Glomerular visceral epithelial cell (primary cell): ENCODE data around the gene MMP25.
"Not testable (repeated sequence)": the region's sequence is repeated elsewhere in the genome, so short reads cannot be mapped to it uniquely, and the experiment has no call there.

Experiments used
- DNase-seq: peaks from one replicate; pipeline ENCODE4 v3.0.0-alpha.2; 2016; ENCODE audit errors: extremely low spot score

The MMP25 gene

DNA sequence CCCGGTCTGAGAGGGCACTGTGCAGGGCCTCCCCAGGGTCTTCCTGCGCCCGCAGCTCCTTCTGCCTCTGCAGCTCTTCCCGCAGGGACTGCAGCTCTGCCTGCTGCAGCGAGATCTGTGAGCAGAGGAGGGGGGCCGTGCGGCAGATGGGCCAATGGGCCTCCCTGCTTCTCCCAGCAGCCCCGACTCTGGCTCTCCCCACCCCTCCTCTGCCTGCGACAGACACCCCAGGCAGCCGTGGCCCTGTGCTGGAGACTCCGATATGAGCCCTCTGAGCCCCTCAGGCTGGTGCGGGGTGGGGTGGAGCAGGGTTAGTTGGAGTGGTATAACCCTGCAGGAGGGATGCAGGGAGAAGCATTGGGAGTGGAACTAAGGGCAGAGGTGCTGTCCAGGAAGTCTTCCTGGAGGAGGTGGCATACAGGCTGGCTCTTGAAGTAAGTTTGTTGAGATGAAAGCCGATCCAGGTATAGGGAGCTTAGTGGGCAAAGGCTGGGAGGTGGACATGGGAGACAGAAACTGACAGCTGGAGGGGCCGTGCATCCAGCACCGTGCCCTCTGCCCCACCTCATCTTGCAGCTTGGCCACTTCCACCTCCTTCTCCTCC lies 17.5 kb upstream of the MMP25 start:
- DNase-seq: no peak

DNA sequence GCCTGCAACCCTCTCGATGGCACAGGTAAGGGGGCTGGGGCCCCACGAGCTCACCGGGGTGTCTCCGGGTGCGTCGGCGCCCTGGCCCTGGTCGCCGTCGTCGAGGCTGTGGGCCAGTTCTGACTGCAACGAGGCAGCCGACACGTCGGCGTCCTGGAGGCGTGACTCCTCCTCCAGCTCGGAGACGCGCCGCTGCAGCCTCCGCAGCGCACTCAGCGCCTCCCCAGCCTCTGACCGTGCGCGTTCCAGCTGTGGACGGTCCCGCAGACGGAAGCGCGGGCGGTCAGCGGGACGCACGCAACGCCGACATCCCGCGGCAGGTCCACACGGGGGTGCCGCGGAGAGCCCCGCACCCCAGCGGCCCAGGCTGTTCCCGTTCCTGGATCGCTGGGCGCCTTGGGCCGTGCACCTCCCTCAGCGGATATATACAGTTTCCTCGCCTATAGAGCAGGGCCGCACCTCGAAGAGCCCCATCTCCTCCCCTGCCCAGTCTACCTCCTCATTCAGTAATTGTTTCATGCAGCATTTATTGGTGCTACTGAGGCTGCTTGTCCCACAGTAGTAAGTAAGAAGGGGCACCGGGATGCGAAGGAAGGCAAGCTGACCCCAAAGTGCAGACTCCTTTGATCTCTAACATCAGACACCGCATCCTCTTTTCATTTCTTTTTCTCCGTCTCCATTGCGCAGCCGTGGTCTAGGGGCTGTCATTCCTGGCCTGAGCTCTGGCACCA lies 16.7 kb upstream of the MMP25 start:
- no peak for DNase-seq

DNA sequence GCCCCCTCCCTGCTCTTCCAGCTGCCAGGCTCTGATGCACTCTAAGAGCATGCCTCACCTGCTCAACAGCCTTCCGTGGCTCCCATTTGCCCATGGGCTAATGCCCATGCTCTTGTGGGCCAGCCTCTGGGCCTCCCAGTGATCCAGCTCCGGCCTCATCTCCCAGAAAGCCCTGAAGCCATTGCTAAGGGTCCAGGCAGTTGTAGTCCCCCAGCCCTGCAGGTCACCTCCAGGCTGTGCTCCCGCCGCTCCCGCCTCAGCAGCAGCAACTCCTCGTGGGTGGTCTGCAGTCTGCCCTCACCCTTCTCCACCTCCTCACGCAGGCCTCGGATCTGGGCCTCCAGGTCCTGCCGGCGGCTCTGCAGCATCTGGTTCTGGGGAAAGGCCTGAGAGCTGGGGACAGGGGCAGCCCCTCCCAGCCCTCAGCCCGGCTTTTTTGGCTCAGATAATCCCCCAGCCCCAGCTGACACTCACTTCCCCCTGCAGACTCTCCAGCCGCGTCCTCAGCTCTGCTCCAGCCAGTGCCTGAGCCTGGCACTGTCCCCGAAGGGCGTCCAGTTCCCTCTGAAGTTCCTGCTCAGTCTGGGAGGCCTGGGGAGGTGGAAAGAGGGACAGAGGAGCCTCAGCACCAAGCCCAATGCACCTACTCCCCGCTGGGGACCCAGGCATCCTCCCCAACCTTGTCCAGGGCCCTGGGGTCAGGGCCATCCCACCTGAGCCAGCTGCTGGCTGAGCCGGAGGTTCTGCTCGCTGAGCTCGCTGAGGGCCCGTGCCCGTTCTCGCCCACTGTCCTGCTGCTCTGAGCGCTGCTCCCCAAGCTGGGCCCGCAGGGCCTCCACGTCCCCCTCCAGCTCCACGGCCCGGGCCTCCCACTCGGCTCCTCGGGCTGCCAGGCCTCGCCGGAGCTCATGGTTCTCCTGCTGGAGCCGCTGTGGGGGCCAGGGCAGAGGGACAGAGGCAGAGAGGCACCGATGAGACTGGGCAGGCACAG lies 15.8 kb upstream of the MMP25 start:
- no peak for DNase-seq

DNA sequence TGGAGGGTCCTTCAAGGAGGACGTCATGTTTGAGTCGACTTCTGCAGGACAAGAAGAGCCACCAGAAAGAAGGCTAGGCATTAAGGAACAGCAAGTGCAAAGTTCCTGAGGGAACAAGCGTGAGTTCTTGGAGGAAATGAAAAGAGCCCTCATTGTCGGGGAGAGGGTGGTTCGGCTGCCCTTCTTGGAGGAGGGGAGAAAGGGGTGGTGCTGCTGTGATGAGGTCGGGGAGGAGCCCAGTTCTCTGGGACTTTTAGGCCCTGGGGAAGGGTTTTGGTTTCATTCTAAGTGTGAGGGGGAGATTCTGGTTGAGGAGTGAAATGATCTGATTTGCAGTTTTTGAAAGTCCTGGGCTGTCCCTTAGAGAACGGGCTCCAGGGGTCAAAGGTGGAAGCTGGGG lies 13.7 kb upstream of the MMP25 start:
- no peak for DNase-seq

DNA sequence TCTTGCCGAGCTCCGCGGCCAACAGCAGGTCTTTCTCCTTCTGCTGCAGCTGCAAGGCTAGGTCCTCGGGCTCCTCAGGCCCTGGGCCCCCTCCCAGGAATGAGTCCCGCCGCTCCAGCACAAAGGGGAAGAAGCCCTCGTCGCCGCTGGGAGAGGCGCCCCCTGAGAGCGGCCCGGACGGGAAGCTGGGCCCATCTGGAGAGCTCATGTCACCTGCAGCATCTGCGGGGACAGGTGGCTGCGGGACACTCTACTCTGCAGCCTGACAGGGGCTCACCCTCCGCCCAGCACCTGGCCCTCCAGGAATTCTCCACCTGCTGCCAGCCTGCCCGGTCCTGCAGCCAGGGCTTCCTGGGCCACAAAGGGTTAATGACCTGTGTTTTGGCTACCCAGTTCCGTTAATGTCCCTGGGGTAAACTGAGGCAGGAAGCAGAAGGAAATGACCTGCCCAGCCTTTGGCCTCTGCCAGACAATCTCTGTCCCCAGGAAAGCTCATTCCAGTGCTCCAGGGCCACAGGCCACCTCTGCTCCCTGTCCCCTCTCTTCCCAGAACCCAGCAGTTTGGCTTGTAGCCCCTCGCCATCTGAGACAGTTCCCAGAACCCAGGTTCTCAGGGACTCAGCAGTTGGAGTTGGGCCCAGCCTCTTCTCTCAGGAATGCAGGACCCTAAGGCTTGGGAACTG lies 10.9 kb upstream of the MMP25 start:
- DNase-seq: no peak

DNA sequence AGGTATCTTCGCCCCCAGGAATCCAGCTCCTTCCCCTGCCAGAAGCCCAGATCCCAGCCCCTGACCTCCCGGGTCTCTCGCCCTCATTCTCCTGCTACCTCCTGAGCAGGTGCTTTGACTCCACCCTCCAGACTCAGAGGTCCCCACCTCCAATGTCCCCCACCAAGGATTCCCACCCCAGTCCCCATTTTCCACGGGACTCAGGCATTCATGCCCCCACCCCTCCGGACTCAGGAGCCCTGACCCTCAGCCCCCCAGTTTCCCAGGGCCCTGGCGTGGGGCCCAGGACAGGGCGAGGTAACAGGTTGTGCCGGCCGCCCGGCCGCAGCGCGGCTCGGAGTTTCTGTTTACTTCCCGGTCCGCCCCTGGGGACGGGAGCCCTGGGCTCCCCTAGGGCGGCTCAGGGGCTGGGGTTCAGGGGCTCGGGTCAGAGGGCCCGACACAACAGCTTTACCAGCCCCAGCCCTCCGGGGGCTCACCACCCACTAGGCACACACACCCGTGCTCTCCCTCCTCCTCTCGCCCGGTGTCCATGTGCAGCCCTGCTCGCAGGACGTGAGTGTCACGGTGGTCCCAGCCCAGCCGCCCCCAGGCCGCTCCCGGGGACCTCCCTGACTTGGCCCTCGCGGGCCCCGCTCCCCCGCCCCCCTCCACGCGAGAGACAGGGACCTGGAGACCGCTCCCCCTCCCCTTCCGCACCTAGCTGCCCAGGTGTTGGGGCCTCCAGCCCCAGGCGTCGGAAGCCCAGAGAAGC lies 10.2 kb upstream of the MMP25 start:
- no peak for DNase-seq

DNA sequence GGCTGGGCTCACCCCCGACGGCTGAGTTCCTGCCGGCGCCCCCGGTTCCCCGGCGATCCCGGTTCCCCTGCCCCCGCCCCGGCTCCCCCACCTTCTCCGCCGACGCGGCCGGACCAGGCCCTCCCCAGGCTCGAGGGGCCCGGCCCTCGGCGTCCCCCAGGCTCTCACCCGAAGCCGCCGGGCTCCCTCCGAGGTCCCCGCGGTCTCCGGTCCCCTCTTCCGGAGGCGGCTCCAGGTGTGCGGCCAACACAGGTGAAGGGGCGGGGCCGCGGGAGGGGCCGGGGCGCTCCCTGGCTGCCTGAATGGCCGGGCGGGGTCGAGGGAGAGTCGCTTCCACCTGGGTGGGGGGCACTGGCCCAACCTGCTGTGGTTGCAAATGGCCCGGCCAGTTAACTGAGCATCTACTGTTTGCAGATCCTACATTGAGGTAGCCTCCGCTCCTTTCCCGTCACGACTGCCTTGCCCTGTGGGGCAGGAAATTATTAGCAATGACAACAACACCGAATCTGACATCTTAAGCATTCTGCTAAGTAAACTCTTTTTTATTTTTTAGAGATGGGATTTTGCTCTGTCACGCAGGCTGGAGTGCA lies 9.5 kb upstream of the MMP25 start, which contains the start of gene BICDL2:
Gene BICDL2, minus strand, starts transcription at position 219 of the 590 bp plus-strand sequence. CDS start 1,448 bp downstream, outside the sequence.
- no peak for DNase-seq

DNA sequence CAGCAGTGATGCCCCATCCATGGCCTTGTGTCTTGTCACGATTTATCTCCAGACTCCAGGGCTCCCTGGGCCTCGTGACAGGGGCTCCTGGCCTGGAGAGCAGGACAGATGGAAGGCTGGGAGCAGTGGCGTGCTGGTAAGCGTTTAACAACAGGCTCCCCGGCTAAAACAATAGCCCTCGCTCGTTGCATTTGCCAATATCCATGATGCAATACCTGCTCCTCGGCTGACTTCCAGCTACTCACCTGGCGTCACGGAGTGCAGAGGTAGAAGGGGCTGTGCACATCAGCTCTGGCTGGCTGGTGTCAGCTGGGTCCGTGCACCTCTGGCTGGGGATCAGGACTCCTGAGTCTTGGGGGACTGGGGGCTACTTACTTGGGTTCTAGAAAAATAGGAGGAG lies 8.1 kb upstream of the MMP25 start:
- no peak for DNase-seq

DNA sequence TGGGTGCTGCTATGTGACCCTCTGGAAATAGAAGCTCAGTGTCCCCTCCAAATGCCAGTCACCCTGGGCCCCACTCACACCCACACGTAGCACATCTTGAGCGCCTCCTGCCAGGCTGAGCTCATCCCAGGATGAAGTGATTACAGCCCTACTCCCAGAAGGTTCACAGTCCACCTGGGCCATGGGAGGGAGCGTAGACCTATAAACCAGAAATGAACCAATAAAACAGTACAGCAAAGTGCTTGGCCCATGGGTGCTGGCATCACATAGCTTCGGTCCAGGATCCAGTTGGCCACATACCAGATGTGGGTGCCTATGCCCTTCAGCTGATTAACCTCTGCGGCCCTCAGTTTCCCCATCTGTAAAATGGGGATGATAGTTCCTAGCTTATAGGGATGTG lies 7.5 kb upstream of the MMP25 start:
- DNase-seq: no peak

DNA sequence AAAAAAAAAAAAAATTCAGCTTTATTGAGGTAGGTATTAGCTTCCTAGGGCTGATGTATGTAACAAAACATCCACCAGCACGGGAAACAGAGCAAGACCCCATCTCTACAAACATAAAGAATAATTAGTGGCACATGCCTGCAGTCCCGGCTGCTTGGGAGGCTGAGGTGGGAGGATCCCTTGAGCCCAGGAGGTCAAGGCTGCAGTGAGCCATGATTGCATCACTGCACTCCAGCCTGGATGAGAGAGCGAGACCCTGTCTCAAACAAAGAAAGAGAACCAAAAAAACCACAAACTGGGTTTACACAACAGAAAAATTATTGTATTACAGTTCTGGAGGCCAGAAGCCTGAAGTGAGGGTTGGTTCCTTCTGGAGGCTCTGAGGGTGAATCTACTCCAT lies 4.0 kb upstream of the MMP25 start:
- DNase-seq: no peak

DNA sequence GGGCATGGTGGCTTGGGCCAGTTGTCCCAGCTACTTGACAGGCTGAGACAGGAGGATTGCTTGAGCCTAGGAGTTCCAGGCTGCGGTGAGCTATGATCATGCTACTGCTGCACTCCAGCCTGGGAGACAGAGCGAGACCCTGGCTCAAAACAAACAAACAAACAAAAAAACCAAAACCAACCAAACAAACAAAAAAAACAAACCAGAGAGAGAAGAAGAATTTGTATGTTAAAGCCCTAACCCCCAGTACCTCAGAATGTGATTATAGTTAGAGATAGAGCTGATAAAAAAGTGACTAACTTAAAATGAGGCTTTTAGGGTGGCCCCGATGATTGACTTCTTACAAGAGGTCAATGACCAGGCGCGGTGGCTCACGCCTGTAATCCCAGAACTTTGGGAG lies 1.7 kb upstream of the MMP25 start:
- DNase-seq: no peak

DNA sequence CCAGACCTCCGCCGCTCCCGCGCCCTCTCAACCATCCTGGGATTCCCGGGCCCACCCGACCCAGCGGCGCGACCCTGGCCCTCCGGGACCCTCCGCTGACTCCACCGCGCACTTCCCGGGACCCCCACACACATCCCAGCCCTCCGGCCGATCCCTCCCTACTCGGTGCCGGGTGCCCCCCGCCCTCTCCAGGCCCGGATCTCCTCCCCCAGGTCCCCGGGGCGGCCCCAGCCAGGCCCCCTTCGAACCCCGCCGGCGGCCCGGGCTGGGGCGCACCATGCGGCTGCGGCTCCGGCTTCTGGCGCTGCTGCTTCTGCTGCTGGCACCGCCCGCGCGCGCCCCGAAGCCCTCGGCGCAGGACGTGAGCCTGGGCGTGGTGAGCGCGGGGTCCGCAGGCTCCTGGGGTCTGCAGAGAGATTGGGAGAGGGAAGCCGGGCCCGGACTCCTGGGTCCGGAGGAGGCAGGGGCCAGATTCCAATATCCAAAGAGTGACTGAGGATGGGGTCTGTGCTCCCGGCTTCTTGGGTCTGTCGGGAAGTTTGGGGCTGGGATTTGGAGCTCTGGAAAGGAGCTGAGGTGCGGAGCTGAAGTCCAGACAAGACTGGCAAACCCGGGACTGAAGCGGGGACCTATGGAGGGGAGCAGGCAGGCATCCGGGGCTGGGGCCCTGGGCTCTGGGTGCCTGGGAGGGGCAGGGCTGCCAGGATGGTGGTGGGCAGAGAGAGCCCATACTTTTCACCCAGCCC lies 453 bp downstream of the MMP25 start:
- DNase-seq: no peak

DNA sequence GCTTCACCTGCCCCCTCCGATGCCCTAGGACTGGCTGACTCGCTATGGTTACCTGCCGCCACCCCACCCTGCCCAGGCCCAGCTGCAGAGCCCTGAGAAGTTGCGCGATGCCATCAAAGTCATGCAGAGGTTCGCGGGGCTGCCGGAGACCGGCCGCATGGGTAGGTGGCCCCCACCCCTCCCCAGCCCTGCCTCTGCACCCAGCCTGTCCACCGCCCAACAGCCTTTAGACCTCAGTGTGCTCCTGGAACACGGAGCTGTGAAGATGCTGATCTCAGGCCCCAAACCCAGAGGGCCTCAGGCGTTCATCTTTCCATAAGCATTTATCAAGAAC lies 993 bp downstream of the MMP25 start:
- DNase-seq: no peak

DNA sequence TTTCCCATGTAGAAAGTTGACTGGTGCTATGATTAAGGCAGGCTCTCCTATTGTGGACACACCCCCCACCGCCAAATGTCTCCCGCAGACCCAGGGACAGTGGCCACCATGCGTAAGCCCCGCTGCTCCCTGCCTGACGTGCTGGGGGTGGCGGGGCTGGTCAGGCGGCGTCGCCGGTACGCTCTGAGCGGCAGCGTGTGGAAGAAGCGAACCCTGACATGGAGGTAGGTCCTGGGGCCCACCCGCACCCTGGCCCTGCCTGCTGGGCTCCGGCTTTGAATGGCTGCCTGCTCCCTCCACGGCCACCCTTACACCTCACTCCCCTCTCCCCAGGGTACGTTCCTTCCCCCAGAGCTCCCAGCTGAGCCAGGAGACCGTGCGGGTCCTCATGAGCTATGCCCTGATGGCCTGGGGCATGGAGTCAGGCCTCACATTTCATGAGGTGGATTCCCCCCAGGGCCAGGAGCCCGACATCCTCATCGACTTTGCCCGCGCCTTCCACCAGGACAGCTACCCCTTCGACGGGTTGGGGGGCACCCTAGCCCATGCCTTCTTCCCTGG lies 3.6 kb downstream of the MMP25 start:
- DNase-seq: no peak

DNA sequence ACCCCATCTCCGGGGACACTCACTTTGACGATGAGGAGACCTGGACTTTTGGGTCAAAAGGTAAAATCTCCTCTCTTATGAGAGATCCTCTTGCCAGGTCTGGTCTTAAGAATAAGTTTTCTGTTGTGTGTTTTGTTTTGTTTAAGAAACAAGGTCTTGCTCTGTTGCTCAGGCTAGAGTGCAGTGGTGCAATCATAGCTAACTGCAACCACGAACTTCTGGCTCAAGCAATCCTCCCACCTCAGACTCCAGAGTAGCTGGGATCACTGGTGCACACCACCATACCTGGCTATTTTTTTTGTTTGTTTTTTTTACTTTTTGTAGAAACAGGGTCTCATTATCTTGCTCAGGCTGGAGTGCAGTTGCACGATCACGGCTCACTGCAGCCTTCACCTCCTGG lies 4.1 kb downstream of the MMP25 start:
- no peak for DNase-seq

DNA sequence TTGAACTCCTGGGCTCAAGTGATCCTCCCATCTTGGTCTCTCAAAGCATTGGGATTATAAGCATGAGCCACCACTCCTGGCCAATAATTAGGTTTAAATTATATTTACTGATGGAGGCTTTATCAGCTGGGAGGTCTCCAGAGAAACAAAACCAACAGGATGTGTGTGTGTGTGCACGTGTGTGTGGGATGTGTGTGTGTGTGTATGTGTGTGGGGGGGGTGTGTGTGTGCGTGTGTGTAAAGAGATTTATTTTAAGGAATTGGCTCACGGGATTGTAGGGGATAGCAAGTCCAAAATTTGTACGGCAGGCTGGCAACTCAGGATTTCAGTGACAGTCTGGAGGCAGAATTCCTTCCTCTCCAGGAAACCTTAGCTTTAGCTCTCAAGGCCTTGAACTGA lies 4.6 kb downstream of the MMP25 start:
- no peak for DNase-seq

DNA sequence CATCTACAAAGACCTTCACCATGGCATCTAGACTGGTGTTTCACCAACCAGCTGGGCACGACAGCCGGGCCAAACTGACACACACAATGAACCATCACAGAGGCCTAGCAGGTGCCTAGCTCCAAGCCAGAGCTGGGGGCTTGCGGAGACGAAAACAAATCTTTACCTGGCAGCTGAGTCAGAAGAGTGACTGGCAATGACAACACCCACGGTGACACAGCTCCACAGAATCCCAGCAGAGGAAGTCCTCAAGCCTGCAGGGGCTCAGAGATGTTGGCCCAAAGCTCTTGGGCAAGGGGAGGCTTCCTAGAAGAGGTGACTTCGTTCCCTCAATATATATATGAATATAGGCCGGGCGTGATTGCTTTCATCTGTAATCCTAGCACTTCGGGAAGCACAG lies 5.1 kb downstream of the MMP25 start:
- no peak for DNase-seq

DNA sequence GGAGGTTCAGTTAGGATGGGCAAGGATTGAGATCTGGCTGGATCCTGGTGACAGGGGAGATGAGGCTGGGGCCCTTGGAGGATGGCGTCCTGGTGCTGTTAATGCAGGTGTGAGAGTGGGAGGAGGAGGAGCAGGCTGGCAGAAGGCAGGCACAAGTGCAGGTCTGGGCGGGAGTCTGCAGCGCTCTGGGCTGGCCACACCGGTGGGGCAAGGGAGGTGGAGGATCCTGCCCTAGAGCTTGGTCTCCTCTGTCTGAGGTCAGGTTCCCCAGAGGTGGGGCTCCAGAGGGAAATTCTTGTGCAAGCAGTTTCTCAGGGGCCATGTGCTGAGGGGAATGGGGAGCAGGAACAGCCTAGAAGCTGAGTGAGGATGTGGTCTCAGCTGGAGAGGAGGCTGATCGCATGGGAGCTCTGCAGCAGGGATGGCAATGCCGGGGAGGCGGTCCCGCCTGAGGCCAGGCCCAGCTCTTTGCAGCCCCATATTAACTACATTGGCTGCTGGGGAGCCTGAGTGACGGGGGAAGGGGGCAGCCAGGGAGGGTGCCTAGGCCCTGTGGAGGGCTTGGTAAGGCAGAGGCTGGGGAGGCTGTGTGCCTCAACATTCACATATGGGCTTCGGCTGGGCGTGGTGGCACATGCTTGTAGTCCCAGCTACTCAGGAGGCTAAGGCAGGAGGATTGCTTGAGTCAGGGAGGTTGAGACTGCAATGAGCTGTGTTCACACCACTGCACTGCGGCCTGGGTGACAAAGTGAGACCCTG lies 6.4 kb downstream of the MMP25 start:
- not testable (repeated sequence) for DNase-seq

DNA sequence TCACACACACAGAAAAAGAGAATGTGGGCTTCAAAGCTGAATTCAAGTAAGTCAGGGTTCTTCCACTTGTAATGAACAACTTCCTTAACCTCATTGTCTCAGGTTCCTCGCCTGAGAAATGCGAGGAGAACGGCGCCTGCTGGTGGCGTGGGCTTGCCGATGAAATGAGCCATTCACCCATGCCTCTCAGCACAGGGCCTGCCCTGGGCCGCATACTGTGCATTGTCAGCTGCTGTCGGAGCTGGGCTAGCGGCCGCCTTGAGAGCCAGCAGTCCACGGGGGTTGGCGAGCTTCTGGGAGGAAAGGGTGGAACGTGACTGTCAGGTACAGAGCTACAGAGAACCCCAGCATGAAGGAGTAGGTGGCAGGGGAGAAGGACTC lies 7.0 kb downstream of the MMP25 start:
- not testable (repeated sequence) for DNase-seq
